Transverse colon (tissue), 4 donors: ENCODE measurements around the gene BGN. TPM values are rescaled to one million over a fixed set of nuclear protein-coding genes. Genes with fewer than 3 reads are reported as not detected.

Experiments
- DNase-seq: peaks from one replicate; pipeline ENCODE4 v3.0.0-alpha.2; 2019
- H3K27ac ChIP-seq, 4 donors: fragments of 200-600 bp; sonication (generic); 2 replicates each; pipeline ENCODE4 v1.5.1; 2016 to 2018; ENCODE audit warnings: inconsistent platforms in 4 of 4
- H3K27me3 ChIP-seq: fragments of 200-600 bp; sonication (generic); 2 replicates; pipeline ENCODE4 v1.5.1; 2017; ENCODE audit warnings: inconsistent platforms
- H3K36me3 ChIP-seq, 4 donors: fragments of 200-600 bp; sonication (generic); 2 replicates each; pipeline ENCODE4 v1.5.1; 2017 to 2019; ENCODE audit warnings: inconsistent platforms in 4 of 4
- H3K4me1 ChIP-seq, 4 donors: fragments of 200-600 bp; sonication (generic); 2 replicates each; pipeline ENCODE4 v1.5.1; 2017 to 2020; ENCODE audit warnings: inconsistent platforms in 4 of 4
- H3K4me3 ChIP-seq, 4 donors: fragments of 200-600 bp; sonication (generic); 1 replicate in 1 of 4; 2 replicates in 3 of 4; pipeline versions ENCODE4 v1.5.1 to v1.6.1; 2017 to 2019; ENCODE audit warnings: inconsistent platforms in 4 of 4
- H3K9me3 ChIP-seq, 2 donors: fragments of 200-600 bp; sonication (generic); 2 replicates each; pipeline ENCODE4 v1.5.1; 2017 to 2019; ENCODE audit warnings: inconsistent platforms in 2 of 2
- CTCF ChIP-seq, 5 experiments: fragments of 200-600 bp in 3 of 5; fragments of 450-650 bp in 2 of 5; sonication (generic) in 3 of 5; IDR thresholded peaks; 1 replicate in 2 of 5; 2 replicates in 3 of 5; pipeline ENCODE4 v1.5.1; 2016 to 2017; ENCODE audit warnings: antibody characterized with exemption in 5 of 5, inconsistent platforms in 3 of 5, mild to moderate bottlenecking in 2 of 5, moderate library complexity in 1 of 5
- EP300 ChIP-seq: sonication (generic); formaldehyde crosslinking; IDR thresholded peaks from one replicate; pipeline ENCODE4 v1.6.1; 2017; ENCODE audit warnings: antibody characterized with exemption, low read depth
- POLR2A ChIP-seq: fragments of 450-650 bp; IDR thresholded peaks from one replicate; pipeline ENCODE4 v1.6.1; 2016; ENCODE audit warnings: antibody characterized with exemption, mild to moderate bottlenecking, moderate library complexity
- POLR2AphosphoS5 ChIP-seq, 3 donors: sonication (generic); formaldehyde crosslinking; IDR thresholded peaks; one replicate each; pipeline ENCODE4 v1.6.1; 2016; ENCODE audit warnings: antibody characterized with exemption in 3 of 3
- WGBS, 2 donors: methylation state at CpG; one replicate each; pipeline ENCODE4 v1.1.5; 2018; ENCODE audit warnings: low coverage in 1 of 2; 5-methylcytosine and 5-hydroxymethylcytosine counted together
- in situ Hi-C, 4 donors: fragments of 200-750 bp; cut with MboI; loops; one replicate each; pipeline versions ENCODE4 v1.15.0 to v1.15.1; 2017; ENCODE audit warnings: low sequenced_read_pairs in 3 of 4, low pct_ligation_motif_present in 1 of 4, low pct_unique_long_range_greater_than_20kb in 1 of 4
- intact Hi-C: fragments of 100-400 bp; cut with DNase I; formaldehyde crosslinking; loops from one replicate; pipeline ENCODE4 v1.15.1; 2023; ENCODE audit warnings: low total_unique reads
- total RNA-seq, 4 donors: library from RNA; depleted of rRNA; stranded (reverse); fragments of >200 nt; gene quantifications; one replicate each; pipeline ENCODE4 v1.1.0, GENCODE V29; 2016

The BGN gene
- total RNA-seq, 4 donors from 2014 or later, result 3.8 to 67.1 (median 10.5) TPM

GRCh38 chrX:153500676-153501280 is 6.0 kb downstream of the BGN start:
- no peak for DNase-seq
- no peaks in the 10 kb centered on the region for H3K4me1 ChIP-seq
- no peaks in the 10 kb centered on the region for H3K36me3 ChIP-seq
- H3K4me3 ChIP-seq, result no peak overlapping the region
- H3K27ac ChIP-seq, result no peak overlapping the region
- H3K9me3 ChIP-seq, result no peaks in the 10 kb centered on the region
- no peaks in the 10 kb centered on the region for H3K27me3 ChIP-seq
- in situ Hi-C loops (loop anchor here in 1 of 4 donors (25.0 kb wide), 1 partner anchor 538 kb away; no protein-coding TSS in a partner anchor), intact Hi-C loops (loop anchor here (10.0 kb wide), 1 partner anchor 466 kb away; no protein-coding TSS in a partner anchor)
- TF ChIP-seq EP300, result no peak
- TF ChIP-seq CTCF (IDR thresholded peaks at IDR 0.05), result no peak
- TF ChIP-seq POLR2A, result no peak
- WGBS, 2 donors, result 89% methylated on average over 9 of the region's 9 CpGs; no CpG with 5 or more reads in 1 of the 2 donors

- Histone ChIP-seq H3K4me1 (no peaks in the 10 kb centered on the region), H3K27ac (no peak overlapping the region), H3K27me3 (no peaks in the 10 kb centered on the region), H3K9me3 (no peaks in the 10 kb centered on the region), H3K4me3 (no peak overlapping the region), H3K36me3 (no peaks in the 10 kb centered on the region)
- WGBS, 2 donors, result 91% methylated on average over 7 of the region's 8 CpGs; no CpG with 5 or more reads in 1 of the 2 donors
- TF ChIP-seq EP300, result no peak
- TF ChIP-seq POLR2A, result no peak
- no peak for TF ChIP-seq POLR2AphosphoS5 (IDR thresholded peaks at IDR 0.05)
- no peak for TF ChIP-seq CTCF (IDR thresholded peaks at IDR 0.05)
- in situ Hi-C loops (loop anchor here in 1 of 4 donors (25.0 kb wide), 1 partner anchor 539 kb away; no protein-coding TSS in a partner anchor), intact Hi-C loops (loop anchor here (10.0 kb wide), 1 partner anchor 467 kb away; no protein-coding TSS in a partner anchor)
- DNase-seq, result no peak
These were observed 6.8 kb downstream of the BGN start for GRCh38 chrX:153501530-153501929.

GRCh38 chrX:153502131-153502530 is 7.4 kb downstream of the BGN start:
- H3K27me3 ChIP-seq, result no peaks in the 10 kb centered on the region
- no peak overlapping the region for H3K4me3 ChIP-seq
- 88% methylated on average over 10 of the region's 10 CpGs; no CpG with 5 or more reads in 1 of the 2 donors for WGBS, 2 donors
- DNase-seq, result no peak
- in situ Hi-C loops (loop anchor here in 1 of 4 donors (25.0 kb wide), 1 partner anchor 540 kb away; no protein-coding TSS in a partner anchor), intact Hi-C loops (loop anchor here (10.0 kb wide), 1 partner anchor 467 kb away; no protein-coding TSS in a partner anchor)
- H3K4me1 ChIP-seq, result no peaks in the 10 kb centered on the region
- no peaks in the 10 kb centered on the region for H3K9me3 ChIP-seq
- TF ChIP-seq POLR2AphosphoS5 (IDR thresholded peaks at IDR 0.05), result no peak
- no peak for TF ChIP-seq POLR2A
- TF ChIP-seq CTCF (IDR thresholded peaks at IDR 0.05), result no peak
- no peak for TF ChIP-seq EP300
- H3K27ac ChIP-seq, result no peak overlapping the region
- H3K36me3 ChIP-seq, result no peaks in the 10 kb centered on the region

- Histone ChIP-seq H3K9me3 (no peaks in the 10 kb centered on the region), H3K4me3 (no peak overlapping the region), H3K4me1 (no peaks in the 10 kb centered on the region), H3K27ac (no peak overlapping the region), H3K27me3 (no peaks in the 10 kb centered on the region), H3K36me3 (no peaks in the 10 kb centered on the region)
- WGBS, 2 donors, result 90% methylated on average over 5 of the region's 14 CpGs; no CpG with 5 or more reads in 1 of the 2 donors
- intact Hi-C loops (loop anchor here (10.0 kb wide), 1 partner anchor 468 kb away; no protein-coding TSS in a partner anchor), in situ Hi-C loops (loop anchor here in 1 of 4 donors (25.0 kb wide), 1 partner anchor 540 kb away; no protein-coding TSS in a partner anchor)
- TF ChIP-seq POLR2A (no peak), CTCF (IDR thresholded peaks at IDR 0.05) (no peak)
- no peak for DNase-seq
These were observed 8.0 kb downstream of the BGN start for GRCh38 chrX:153502796-153503195.
